A549 (cell line): ENCODE data around the gene ARPC1A. TPM values are rescaled to one million over a fixed set of nuclear protein-coding genes. Genes with fewer than 3 reads are reported as not detected.

Source experiments
- ATAC-seq, 2 experiments: fragments of 200-7000 bp in 1 of 2; fragments of >200 bp in 1 of 2; cut with Nextera tagmentation in 1 of 2; cut with Tn5 transposase in 1 of 2; 3 replicates each; pipeline versions ENCODE4 v1.8.0 to v1.9.1; 2018 to 2020; ENCODE audit warnings: mild to moderate bottlenecking in 1 of 2, moderate library complexity in 1 of 2
- CTCF ChIA-PET: fragments of 300-600 bp; sonication (Branson Sonifier 250); formaldehyde crosslinking; extraction: SDS; loops from one replicate; lab custom pipeline; 2021; ENCODE audit warnings: antibody characterized with exemption, inconsistent platforms; lab: Yijun Ruan, JAX
- POLR2A ChIA-PET: fragments of 350-600 bp; formaldehyde crosslinking; extraction: SDS; loops from one replicate; lab custom pipeline; 2021; ENCODE audit warnings: antibody characterized with exemption, inconsistent platforms; lab: Yijun Ruan, JAX
- DNase-seq, 2 experiments: peaks; one replicate each; pipeline versions ENCODE4 v3.0.0 to v3.0.0-alpha.2; 2011 to 2016; ENCODE audit warnings: low read depth in 1 of 2, low spot score in 1 of 2
- FAIRE-seq: peaks from 2 replicates; lab custom pipeline; 2011; peaks lifted over from hg19 to GRCh38; lab: Jason Lieb, UNC
- H3K27ac ChIP-seq, 2 experiments: fragments of >200 bp; sonication (Bioruptor Twin); formaldehyde crosslinking; 3 replicates each; pipeline ENCODE4 v1.5.1; 2016 to 2017
- H3K4me1 ChIP-seq: fragments of >200 bp; sonication (Bioruptor Twin); formaldehyde crosslinking; 3 replicates; pipeline ENCODE4 v1.6.1; 2016
- H3K4me2 ChIP-seq: fragments of >200 bp; sonication (Bioruptor Twin); formaldehyde crosslinking; 3 replicates; pipeline ENCODE4 v1.6.1; 2016
- H3K4me3 ChIP-seq: fragments of >200 bp; sonication (Bioruptor Twin); formaldehyde crosslinking; 3 replicates; pipeline ENCODE4 v1.5.1; 2016
- H3K9me3 ChIP-seq: fragments of >200 bp; sonication (Bioruptor Twin); formaldehyde crosslinking; 3 replicates; pipeline ENCODE4 v1.6.1; 2016
- ATOH8 ChIP-seq: fragments of 250-450 bp; sonication (Bioruptor Pico); IDR thresholded peaks from 2 replicates; pipeline ENCODE4 v1.5.0; 2020; ENCODE audit warnings: low read depth, mild to moderate bottlenecking, moderate library complexity
- CHD4 ChIP-seq: fragments of 200-600 bp; sonication (generic); IDR thresholded peaks from 2 replicates; pipeline ENCODE4 v1.6.1; 2016; ENCODE audit warnings: antibody characterized with exemption, mild to moderate bottlenecking, borderline replicate concordance
- E2F6 ChIP-seq: IDR thresholded peaks from 2 replicates; pipeline ENCODE4 v1.6.1; 2012; ENCODE audit warnings: low read depth, borderline replicate concordance
- ELK1 ChIP-seq: fragments of 150-350 bp; IDR thresholded peaks from 2 replicates; pipeline ENCODE4 v1.6.1; 2014; ENCODE audit warnings: low read depth, mild to moderate bottlenecking, low read length
- EP300 ChIP-seq, 2 experiments: fragments of >200 bp; sonication (Bioruptor Twin); formaldehyde crosslinking; IDR thresholded peaks; 2 replicates in 1 of 2; 3 replicates in 1 of 2; pipeline ENCODE4 v1.6.1; 2016 to 2017
- ESRRA ChIP-seq: fragments of 150-350 bp; IDR thresholded peaks from 2 replicates; pipeline ENCODE4 v1.6.1; 2014; ENCODE audit warnings: mild to moderate bottlenecking, low read length, borderline replicate concordance
- HOXA7 ChIP-seq: fragments of 250-450 bp; sonication (Bioruptor Pico); IDR thresholded peaks from 2 replicates; pipeline ENCODE4 v1.5.0; 2020; ENCODE audit warnings: mild to moderate bottlenecking, moderate library complexity
- MYC ChIP-seq: IDR thresholded peaks from 2 replicates; pipeline ENCODE4 v1.6.1; 2012; ENCODE audit warnings: mild to moderate bottlenecking, inconsistent platforms, low read length, improper control_type of control experiment, borderline replicate concordance
- NR3C1 ChIP-seq: fragments of >200 bp; sonication (Bioruptor Twin); formaldehyde crosslinking; IDR thresholded peaks from 3 replicates; pipeline ENCODE4 v1.6.1; 2017
- POLR2AphosphoS2 ChIP-seq: conservative IDR thresholded peaks from 2 replicates; pipeline ENCODE4 v1.6.1; 2012; ENCODE audit warnings: low read length, improper control_type of control experiment, inconsistent platforms
- RAD21 ChIP-seq, 2 experiments: fragments of >200 bp in 1 of 2; sonication (Bioruptor Twin) in 1 of 2; formaldehyde crosslinking in 1 of 2; IDR thresholded peaks in 1 of 2; conservative IDR thresholded peaks in 1 of 2; 2 replicates in 1 of 2; 3 replicates in 1 of 2; pipeline ENCODE4 v1.6.1; 2012 to 2018; ENCODE audit warnings: inconsistent platforms in 1 of 2
- REST ChIP-seq: fragments of 200-600 bp; sonication (generic); IDR thresholded peaks from 2 replicates; pipeline ENCODE4 v1.6.1; 2016; ENCODE audit warnings: antibody characterized with exemption, mild to moderate bottlenecking, moderate library complexity
- RNF2 ChIP-seq: fragments of 200-600 bp; sonication (generic); IDR thresholded peaks from 2 replicates; pipeline ENCODE4 v1.6.1; 2016; ENCODE audit warnings: low read depth, mild to moderate bottlenecking, antibody characterized with exemption, moderate library complexity, borderline replicate concordance
- SREBF2 ChIP-seq: fragments of 450-650 bp; IDR thresholded peaks from 2 replicates; pipeline ENCODE4 v1.6.1; 2014; ENCODE audit warnings: mild to moderate bottlenecking, moderate library complexity
- ZNF302 ChIP-seq: fragments of 250-450 bp; sonication (Bioruptor Pico); IDR thresholded peaks from 2 replicates; pipeline ENCODE4 v1.9.0; 2021; ENCODE audit warnings: inconsistent platforms, mild to moderate bottlenecking, moderate library complexity
- WGBS: methylation state at CpG from one replicate; pipeline ENCODE4 v1.1.6; 2017; ENCODE audit errors: missing lambda C conversion rate; 5-methylcytosine and 5-hydroxymethylcytosine counted together
- polyA plus RNA-seq, 4 experiments: library from polyadenylated mRNA; depleted of rRNA in 3 of 4; stranded (reverse); fragments of >200 nt; fragmentation: RNase III in 1 of 4; extraction: RNeasy Plus Mini Kit Qiagen cat#74134 plus additional on column Dnase treatment in 1 of 4; gene quantifications; 2 replicates in 3 of 4; 3 replicates in 1 of 4; pipeline ENCODE4 v1.2.3, GENCODE V29; 2011 to 2017

Gene ARPC1A
- polyA plus RNA-seq, 2 of the 4 experiments (the other 2 are of a cell fraction), result 116 to 120 TPM

GRCh38 chr7:99404235-99404976 lies 78.7 kb downstream of the ARPC1A start:
- Histone ChIP-seq H3K27ac (no peak overlapping the region), H3K4me3 (no peak overlapping the region), H3K9me3 (no peaks in the 10 kb centered on the region), H3K4me2 (no peak overlapping the region), H3K4me1 (peaks cover 21% of the 10 kb centered on the region; the same call in 2 of the 3 replicates)
- ChIA-PET POLR2A (no interaction called here), CTCF (interaction anchor here (1.0 to 1.4 kb wide), 2 partner anchors 9 to 12 kb away, joined by 3 to 5 read pairs; no protein-coding TSS in a partner anchor)
- DNase-seq (no peak), FAIRE-seq (no peak), ATAC-seq (no peak)
- 90% methylated on average over 18 of the region's 18 CpGs for WGBS
- TF ChIP-seq RAD21 (conservative IDR thresholded peaks at IDR 0.05 in 1 of 2, IDR thresholded peaks at IDR 0.05 in 1 of 2), result no peak
- no peak for TF ChIP-seq ZNF302 (CRISPR knock-in tag)
- TF ChIP-seq RNF2, result no peak
- TF ChIP-seq POLR2AphosphoS2, result 0 out of 2 replicates have a peak, but pooled peaks have one; percentile 70
- TF ChIP-seq ATOH8 (CRISPR knock-in tag), result no peak
- TF ChIP-seq MYC, result no peak
- TF ChIP-seq EP300 (IDR thresholded peaks at IDR 0.05), result no peak

GRCh38 chr7:99404977-99405320 lies 79.3 kb downstream of the ARPC1A start:
- ChIA-PET CTCF (interaction anchor here (1.1 to 1.4 kb wide), 3 partner anchors 8 to 13 kb away, joined by 3 to 5 read pairs (median 4); no protein-coding TSS in a partner anchor), POLR2A (no interaction called here)
- H3K4me2 ChIP-seq, result no peak overlapping the region
- TF ChIP-seq E2F6, result no peak
- no peak for TF ChIP-seq NR3C1
- no peak for TF ChIP-seq SREBF2
- TF ChIP-seq ESRRA, result no peak
- TF ChIP-seq REST, result no peak
- no peak for FAIRE-seq
- no peak for DNase-seq
- H3K4me3 ChIP-seq, result no peak overlapping the region
- H3K9me3 ChIP-seq, result no peaks in the 10 kb centered on the region
- 91% methylated on average over 10 of the region's 10 CpGs for WGBS
- ATAC-seq, result no peak
- H3K4me1 ChIP-seq, result peaks cover 23% of the 10 kb centered on the region
- no peak overlapping the region for H3K27ac ChIP-seq

GRCh38 chr7:99406557-99406956 lies 80.9 kb downstream of the ARPC1A start:
- Histone ChIP-seq H3K27ac (no peak overlapping the region), H3K4me3 (peak overlapping the region; percentile 99; the same call in 1 of the 3 replicates), H3K9me3 (no peaks in the 10 kb centered on the region), H3K4me1 (peaks cover 34% of the 10 kb centered on the region), H3K4me2 (peak overlapping the region; percentile 95)
- ATAC-seq (no peak), FAIRE-seq (no peak), DNase-seq (no peak)
- 100% methylated on average over 1 of the region's 1 CpG for WGBS
- no peak for TF ChIP-seq ELK1
- no peak for TF ChIP-seq CHD4
- TF ChIP-seq HOXA7 (CRISPR knock-in tag), result no peak
- no peak for TF ChIP-seq MYC
- ChIA-PET POLR2A (interaction anchor here (1.5 kb wide), 1 partner anchor 9 kb away, joined by 3 read pairs; no protein-coding TSS in a partner anchor), CTCF (interaction anchor here (1.1 to 2.1 kb wide), 4 partner anchors 8 to 54 kb away, joined by 3 to 5 read pairs (median 4); no protein-coding TSS in a partner anchor)
